Ascending aorta (tissue), 2 donors: ENCODE measurements around the gene ALKAL2. TPM values are rescaled to one million over a fixed set of nuclear protein-coding genes. Genes with fewer than 3 reads are reported as not detected.
"Not testable (repeated sequence)": the region's sequence is repeated elsewhere in the genome, so short reads cannot be mapped to it uniquely, and the experiment has no call there.

ENCODE experiments used
- DNase-seq, 2 donors: peaks; one replicate each; pipeline ENCODE4 v3.0.0-alpha.2; 2019; ENCODE audit warnings: low spot score in 2 of 2
- H3K27ac ChIP-seq, 2 donors: fragments of 200-600 bp; sonication (generic); one replicate each; pipeline ENCODE4 v1.5.1; 2016 to 2017; ENCODE audit warnings: mild to moderate bottlenecking in 1 of 2
- H3K27me3 ChIP-seq: fragments of 200-600 bp; sonication (generic); one replicate; pipeline ENCODE4 v1.5.1; 2017
- H3K36me3 ChIP-seq, 2 donors: fragments of 200-600 bp; sonication (generic); one replicate each; pipeline ENCODE4 v1.5.1; 2016
- H3K4me1 ChIP-seq, 2 donors: fragments of 200-600 bp; sonication (generic); one replicate each; pipeline ENCODE4 v1.5.1; 2016 to 2017; ENCODE audit warnings: mild to moderate bottlenecking in 1 of 2
- H3K4me3 ChIP-seq, 2 donors: fragments of 200-600 bp; sonication (generic); one replicate each; pipeline ENCODE4 v1.5.1; 2016 to 2017; ENCODE audit warnings: mild to moderate bottlenecking in 1 of 2
- H3K9me3 ChIP-seq, 2 donors: fragments of 200-600 bp; sonication (generic); one replicate each; pipeline ENCODE4 v1.5.1; 2016
- CTCF ChIP-seq, 3 experiments: fragments of 200-600 bp in 2 of 3; fragments of 450-650 bp in 1 of 3; sonication (generic) in 2 of 3; IDR thresholded peaks; one replicate each; pipeline ENCODE4 v1.5.1; 2016 to 2019; ENCODE audit warnings: antibody characterized with exemption in 3 of 3, mild to moderate bottlenecking in 1 of 3, moderate library complexity in 1 of 3
- intact Hi-C: fragments of 100-400 bp; cut with DNase I; formaldehyde crosslinking; loops from one replicate; pipeline ENCODE4 v1.15.1; 2023
- total RNA-seq: library from RNA; depleted of rRNA; stranded (reverse); fragments of >200 nt; gene quantifications from one replicate; pipeline ENCODE4 v1.1.0, GENCODE V29; 2016

ALKAL2 gene
- 26.7 TPM for total RNA-seq

- H3K27me3 ChIP-seq = no peaks in the 10 kb centered on the region
Observed at GRCh38 chr2:287911-288757, at the start of gene ALKAL2. Gene ALKAL2, minus strand, starts transcription at chr2:288091. Its CDS starts 256 bp downstream, at chr2:287835.

GRCh38 chr2:336949-337348 is 49.1 kb upstream of the ALKAL2 start:
- intact Hi-C loops, H3K4me1 ChIP-seq, H3K36me3 ChIP-seq, DNase-seq, H3K27me3 ChIP-seq, H3K4me3 ChIP-seq, H3K27ac ChIP-seq: not testable (repeated sequence)
- peaks cover 0 to 12% of the 10 kb centered on the region in 2 donors for H3K9me3 ChIP-seq

More at GRCh38 chr2:287911-288757, at the start of gene ALKAL2:
- intact Hi-C loops = loop anchor here (2.0 kb wide), 1 partner anchor 23 kb away; the partner anchor contains the start of genes ACP1 and SH3YL1
- peak within 1 kb of the TSS; percentile 54 to 73 for H3K4me3 ChIP-seq
- H3K4me1 ChIP-seq = peaks cover 3 to 19% of the 10 kb centered on the region in 2 donors
- no peak for DNase-seq
- no peaks in the 10 kb centered on the region for H3K9me3 ChIP-seq
- H3K36me3 ChIP-seq = no peaks in the 10 kb centered on the region
- peak within 1 kb of the TSS; percentile 78 to 80 for H3K27ac ChIP-seq
- TF ChIP-seq CTCF (IDR thresholded peaks at IDR 0.05) = no peak

- Histone ChIP-seq H3K4me3 (no peak overlapping the region), H3K9me3 (peaks cover 0 to 12% of the 10 kb centered on the region in 2 donors), H3K4me1 (no peaks in the 10 kb centered on the region), H3K27ac (no peak overlapping the region), H3K27me3 (no peaks in the 10 kb centered on the region), H3K36me3 (no peaks in the 10 kb centered on the region)
- no peak for DNase-seq
- intact Hi-C loops = no loop called here
- no peak for TF ChIP-seq CTCF (IDR thresholded peaks at IDR 0.05)
Observed at GRCh38 chr2:336360-336759, 48.5 kb upstream of the ALKAL2 start.

- Histone ChIP-seq H3K4me1 (no peaks in the 10 kb centered on the region), H3K27me3 (no peaks in the 10 kb centered on the region), H3K9me3 (peaks cover 0 to 5% of the 10 kb centered on the region in 2 donors), H3K4me3 (no peak overlapping the region), H3K27ac (no peak overlapping the region), H3K36me3 (no peaks in the 10 kb centered on the region)
- intact Hi-C loops = no loop called here
- peak in 1 of 3 experiments; percentile 4 for TF ChIP-seq CTCF (IDR thresholded peaks at IDR 0.05)
- no peak for DNase-seq
Observed at GRCh38 chr2:332592-332991, 44.7 kb upstream of the ALKAL2 start.

GRCh38 chr2:328761-329160 is 40.9 kb upstream of the ALKAL2 start:
- intact Hi-C loops = no loop called here
- no peaks in the 10 kb centered on the region for H3K27me3 ChIP-seq
- DNase-seq = no peak
- no peaks in the 10 kb centered on the region for H3K36me3 ChIP-seq
- no peak overlapping the region for H3K27ac ChIP-seq
- no peaks in the 10 kb centered on the region for H3K4me1 ChIP-seq
- no peak for TF ChIP-seq CTCF (IDR thresholded peaks at IDR 0.05)
- no peak overlapping the region for H3K4me3 ChIP-seq
- peaks cover 0 to 9% of the 10 kb centered on the region in 2 donors for H3K9me3 ChIP-seq

- H3K27ac ChIP-seq = no peak overlapping the region
- no peaks in the 10 kb centered on the region for H3K27me3 ChIP-seq
- no peak for DNase-seq
- H3K4me3 ChIP-seq = no peak overlapping the region
- peaks cover 0 to 9% of the 10 kb centered on the region in 2 donors for H3K9me3 ChIP-seq
- no peaks in the 10 kb centered on the region for H3K36me3 ChIP-seq
- intact Hi-C loops = no loop called here
- TF ChIP-seq CTCF (IDR thresholded peaks at IDR 0.05) = no peak
- no peaks in the 10 kb centered on the region for H3K4me1 ChIP-seq
Observed at GRCh38 chr2:323035-323434, 35.1 kb upstream of the ALKAL2 start.
